ENCODE measurements around the gene HPCAL1.

The HPCAL1 gene

GRCh38 chr2:10389573-10389972 is 86.9 kb downstream of the HPCAL1 start:
- in situ Hi-C loops (cut with MboI; ENCODE audit: low sequenced_read_pairs): no loop called here
- H3K4me1 ChIP-seq: no peaks in the 10 kb centered on the region
- H3K4me3 ChIP-seq: no peak overlapping the region
- H3K27me3 ChIP-seq (ENCODE audit: low read depth): no peaks in the 10 kb centered on the region
- no peak for DNase-seq (ENCODE audit: low spot score in 2 of 2)
- H3K9me3 ChIP-seq: no peaks in the 10 kb centered on the region
- no peaks in the 10 kb centered on the region for H3K36me3 ChIP-seq (replicated peaks)

GRCh38 chr2:10390369-10390801 is 87.7 kb downstream of the HPCAL1 start:
- no peak for DNase-seq (ENCODE audit: low spot score in 2 of 2)
- in situ Hi-C loops (cut with MboI; ENCODE audit: low sequenced_read_pairs): no loop called here
- no peaks in the 10 kb centered on the region for H3K9me3 ChIP-seq
- no peaks in the 10 kb centered on the region for H3K4me1 ChIP-seq
- H3K27me3 ChIP-seq (ENCODE audit: low read depth): no peaks in the 10 kb centered on the region
- no peak overlapping the region for H3K4me3 ChIP-seq
- no peaks in the 10 kb centered on the region for H3K36me3 ChIP-seq (replicated peaks)

- in situ Hi-C loops (cut with MboI; ENCODE audit: low sequenced_read_pairs): no loop called here
- H3K9me3 ChIP-seq: no peaks in the 10 kb centered on the region
- H3K4me3 ChIP-seq: no peak overlapping the region
- H3K36me3 ChIP-seq (replicated peaks): no peaks in the 10 kb centered on the region
- H3K4me1 ChIP-seq: no peaks in the 10 kb centered on the region
- DNase-seq (ENCODE audit: low spot score in 2 of 2): no peak
- no peaks in the 10 kb centered on the region for H3K27me3 ChIP-seq (ENCODE audit: low read depth)
Observed at GRCh38 chr2:10392100-10392499, 89.4 kb downstream of the HPCAL1 start.

GRCh38 chr2:10392548-10392947 is 89.8 kb downstream of the HPCAL1 start:
- Histone ChIP-seq H3K9me3 (no peaks in the 10 kb centered on the region), H3K27me3 (ENCODE audit: low read depth) (no peaks in the 10 kb centered on the region), H3K4me1 (no peaks in the 10 kb centered on the region), H3K36me3 (replicated peaks) (no peaks in the 10 kb centered on the region), H3K4me3 (no peak overlapping the region)
- DNase-seq (ENCODE audit: low spot score in 2 of 2): no peak
- in situ Hi-C loops (cut with MboI; ENCODE audit: low sequenced_read_pairs): no loop called here

GRCh38 chr2:10392951-10393639 is 90.4 kb downstream of the HPCAL1 start:
- Histone ChIP-seq H3K27me3 (ENCODE audit: low read depth) (no peaks in the 10 kb centered on the region), H3K9me3 (no peaks in the 10 kb centered on the region), H3K4me3 (no peak overlapping the region), H3K36me3 (replicated peaks) (no peaks in the 10 kb centered on the region), H3K4me1 (no peaks in the 10 kb centered on the region)
- DNase-seq (ENCODE audit: low spot score in 2 of 2): no peak
- in situ Hi-C loops (cut with MboI; ENCODE audit: low sequenced_read_pairs): no loop called here

- no peaks in the 10 kb centered on the region for H3K9me3 ChIP-seq
- H3K27me3 ChIP-seq (ENCODE audit: low read depth): no peaks in the 10 kb centered on the region
- H3K36me3 ChIP-seq (replicated peaks): no peaks in the 10 kb centered on the region
- DNase-seq (ENCODE audit: low spot score in 2 of 2): no peak
- H3K4me1 ChIP-seq: no peaks in the 10 kb centered on the region
- in situ Hi-C loops (cut with MboI; ENCODE audit: low sequenced_read_pairs): no loop called here
- H3K4me3 ChIP-seq: no peak overlapping the region
Observed at GRCh38 chr2:10393640-10393982, 90.9 kb downstream of the HPCAL1 start.

- Histone ChIP-seq H3K27me3 (ENCODE audit: low read depth) (no peaks in the 10 kb centered on the region), H3K4me1 (no peaks in the 10 kb centered on the region), H3K9me3 (no peaks in the 10 kb centered on the region), H3K36me3 (replicated peaks) (no peaks in the 10 kb centered on the region), H3K4me3 (no peak overlapping the region)
- no peak for DNase-seq (ENCODE audit: low spot score in 2 of 2)
- in situ Hi-C loops (cut with MboI; ENCODE audit: low sequenced_read_pairs): no loop called here
Observed at GRCh38 chr2:10395893-10396292, 93.2 kb downstream of the HPCAL1 start.

GRCh38 chr2:10396464-10396863 is 93.8 kb downstream of the HPCAL1 start:
- Histone ChIP-seq H3K4me1 (no peaks in the 10 kb centered on the region), H3K9me3 (no peaks in the 10 kb centered on the region), H3K27me3 (ENCODE audit: low read depth) (no peaks in the 10 kb centered on the region), H3K36me3 (replicated peaks) (no peaks in the 10 kb centered on the region), H3K4me3 (no peak overlapping the region)
- in situ Hi-C loops (cut with MboI; ENCODE audit: low sequenced_read_pairs): no loop called here
- DNase-seq (ENCODE audit: low spot score in 2 of 2): no peak

- in situ Hi-C loops (cut with MboI; ENCODE audit: low sequenced_read_pairs): no loop called here
- no peaks in the 10 kb centered on the region for H3K9me3 ChIP-seq
- H3K27me3 ChIP-seq (ENCODE audit: low read depth): no peaks in the 10 kb centered on the region
- no peaks in the 10 kb centered on the region for H3K36me3 ChIP-seq (replicated peaks)
- no peak overlapping the region for H3K4me3 ChIP-seq
- no peaks in the 10 kb centered on the region for H3K4me1 ChIP-seq
- DNase-seq (ENCODE audit: low spot score in 2 of 2): no peak
Observed at GRCh38 chr2:10397297-10397875, 94.7 kb downstream of the HPCAL1 start.

GRCh38 chr2:10397878-10398277 is 95.2 kb downstream of the HPCAL1 start:
- Histone ChIP-seq H3K9me3 (no peaks in the 10 kb centered on the region), H3K27me3 (ENCODE audit: low read depth) (no peaks in the 10 kb centered on the region), H3K4me3 (no peak overlapping the region), H3K4me1 (no peaks in the 10 kb centered on the region), H3K36me3 (replicated peaks) (no peaks in the 10 kb centered on the region)
- no peak for DNase-seq (ENCODE audit: low spot score in 2 of 2)
- in situ Hi-C loops (cut with MboI; ENCODE audit: low sequenced_read_pairs): no loop called here

- no peaks in the 10 kb centered on the region for H3K27me3 ChIP-seq (ENCODE audit: low read depth)
- no peaks in the 10 kb centered on the region for H3K36me3 ChIP-seq (replicated peaks)
- in situ Hi-C loops (cut with MboI; ENCODE audit: low sequenced_read_pairs): no loop called here
- H3K4me1 ChIP-seq: no peaks in the 10 kb centered on the region
- DNase-seq (ENCODE audit: low spot score in 2 of 2): no peak
- H3K9me3 ChIP-seq: no peaks in the 10 kb centered on the region
- no peak overlapping the region for H3K4me3 ChIP-seq
Observed at GRCh38 chr2:10398496-10398895, 95.8 kb downstream of the HPCAL1 start.

GRCh38 chr2:10399358-10399757 is 96.7 kb downstream of the HPCAL1 start:
- Histone ChIP-seq H3K27me3 (ENCODE audit: low read depth) (no peaks in the 10 kb centered on the region), H3K4me1 (no peaks in the 10 kb centered on the region), H3K9me3 (no peaks in the 10 kb centered on the region), H3K4me3 (no peak overlapping the region), H3K36me3 (replicated peaks) (no peaks in the 10 kb centered on the region)
- DNase-seq (ENCODE audit: low spot score in 2 of 2): no peak
- in situ Hi-C loops (cut with MboI; ENCODE audit: low sequenced_read_pairs): no loop called here

- H3K9me3 ChIP-seq: no peaks in the 10 kb centered on the region
- no peaks in the 10 kb centered on the region for H3K27me3 ChIP-seq (ENCODE audit: low read depth)
- H3K4me1 ChIP-seq: no peaks in the 10 kb centered on the region
- H3K36me3 ChIP-seq (replicated peaks): no peaks in the 10 kb centered on the region
- no peak for DNase-seq (ENCODE audit: low spot score in 2 of 2)
- in situ Hi-C loops (cut with MboI; ENCODE audit: low sequenced_read_pairs): no loop called here
- H3K4me3 ChIP-seq: no peak overlapping the region
Observed at GRCh38 chr2:10400002-10400401, 97.3 kb downstream of the HPCAL1 start.

GRCh38 chr2:10400568-10400977 is 97.9 kb downstream of the HPCAL1 start:
- Histone ChIP-seq H3K27me3 (ENCODE audit: low read depth) (no peaks in the 10 kb centered on the region), H3K4me3 (no peak overlapping the region), H3K4me1 (no peaks in the 10 kb centered on the region), H3K9me3 (no peaks in the 10 kb centered on the region), H3K36me3 (replicated peaks) (no peaks in the 10 kb centered on the region)
- no peak for DNase-seq (ENCODE audit: low spot score in 2 of 2)
- in situ Hi-C loops (cut with MboI; ENCODE audit: low sequenced_read_pairs): no loop called here
